HG02588 (cell line): ENCODE data around the gene NIFK.
A peak's percentile ranks its signal among the peaks of the same experiment; 100 is the strongest.
"Not testable (repeated sequence)": the region's sequence is repeated elsewhere in the genome, so short reads cannot be mapped to it uniquely, and the experiment has no call there.

ENCODE experiments used
- ATAC-seq: cut with Tn5 transposase; IDR thresholded peaks from one replicate; pipeline ENCODE4 v1.9.1; 2021; ENCODE audit warnings: mild to moderate bottlenecking, moderate library complexity; ENCODE audit not compliant: unreplicated experiment

NIFK gene

DNA sequence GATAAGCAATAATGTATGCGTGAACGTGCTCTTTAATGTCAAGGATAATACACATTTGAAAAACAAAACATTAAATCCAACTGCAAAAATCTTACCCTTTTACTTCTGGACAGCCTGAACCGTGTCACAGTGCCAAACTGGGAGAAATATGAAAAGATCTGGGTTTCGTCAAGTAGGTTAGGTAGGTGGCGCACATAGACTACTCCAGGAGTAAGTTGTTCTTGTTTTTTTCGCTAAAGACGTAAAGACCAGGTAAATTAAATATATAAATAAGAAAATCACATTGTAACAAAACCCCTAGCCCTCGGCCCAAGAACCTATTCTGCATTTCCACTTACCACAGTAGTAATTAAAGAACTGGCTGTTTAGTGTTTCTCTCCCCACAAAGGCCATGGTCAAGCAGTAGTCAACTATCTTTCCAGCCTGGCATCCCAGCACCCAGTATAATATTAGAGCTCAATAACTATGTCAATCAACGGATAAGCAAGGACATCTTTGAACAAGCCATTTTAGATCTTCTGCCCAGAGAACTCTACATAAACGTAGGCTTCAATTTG lies 1.1 kb downstream of the NIFK start:
- no peak for ATAC-seq

DNA sequence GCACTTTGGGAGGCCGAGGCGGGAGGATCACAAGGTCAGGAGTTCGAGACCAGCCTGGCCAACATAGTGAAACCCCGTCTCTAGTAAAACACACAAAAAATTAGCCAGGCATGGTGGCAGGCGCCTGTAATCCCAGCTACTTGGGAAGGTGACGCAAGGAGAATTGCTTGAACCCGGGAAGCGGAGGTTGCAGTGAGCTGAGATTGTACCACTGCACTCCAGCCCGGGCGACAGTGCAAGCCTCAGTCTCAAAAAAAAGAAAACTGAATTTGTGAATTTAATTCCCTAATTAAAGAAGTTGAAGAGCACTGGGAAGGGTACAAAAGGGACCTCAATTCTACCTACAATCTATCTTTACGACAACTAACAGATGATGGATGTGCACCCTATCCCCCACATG lies 2.1 kb downstream of the NIFK start:
- ATAC-seq, result not testable (repeated sequence)

DNA sequence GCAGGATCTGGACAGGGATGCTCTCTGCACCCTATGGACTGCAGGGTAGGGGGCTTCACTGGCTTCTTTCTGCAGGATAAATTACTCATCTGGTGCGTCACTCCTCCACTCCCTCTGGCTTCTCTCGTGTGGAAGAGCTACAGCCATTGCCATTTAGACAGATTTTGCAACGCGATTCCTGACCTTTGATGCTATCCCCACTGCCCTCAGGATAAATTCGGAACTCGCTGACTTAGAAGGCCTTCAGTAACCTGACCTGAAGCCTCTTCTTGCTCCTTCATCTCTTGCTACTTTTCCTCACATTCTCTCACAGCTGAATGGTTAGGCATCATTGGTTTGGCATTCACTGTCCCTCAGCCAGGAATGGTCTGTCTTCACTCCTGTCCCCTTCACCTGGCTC lies 5.3 kb downstream of the NIFK start:
- no peak for ATAC-seq

DNA sequence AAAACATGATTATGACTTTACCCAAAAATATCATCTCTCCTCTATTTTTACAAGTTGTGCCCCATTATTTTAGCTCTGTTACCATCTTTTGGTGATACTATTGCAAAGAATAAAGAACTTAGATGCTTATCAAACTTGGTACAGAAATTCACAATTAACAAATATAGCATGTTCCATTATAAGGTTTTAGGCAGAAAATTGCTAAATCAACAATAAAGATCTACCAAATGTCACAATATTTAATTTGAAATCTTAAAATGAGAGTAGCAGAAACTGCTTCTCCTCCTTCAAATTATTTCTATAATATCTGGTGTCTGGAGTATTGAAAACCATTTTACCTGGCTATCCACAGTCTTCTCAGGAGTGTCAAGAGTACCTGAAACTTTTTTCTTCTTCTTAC lies 8.7 kb downstream of the NIFK start:
- ATAC-seq, result no peak

DNA sequence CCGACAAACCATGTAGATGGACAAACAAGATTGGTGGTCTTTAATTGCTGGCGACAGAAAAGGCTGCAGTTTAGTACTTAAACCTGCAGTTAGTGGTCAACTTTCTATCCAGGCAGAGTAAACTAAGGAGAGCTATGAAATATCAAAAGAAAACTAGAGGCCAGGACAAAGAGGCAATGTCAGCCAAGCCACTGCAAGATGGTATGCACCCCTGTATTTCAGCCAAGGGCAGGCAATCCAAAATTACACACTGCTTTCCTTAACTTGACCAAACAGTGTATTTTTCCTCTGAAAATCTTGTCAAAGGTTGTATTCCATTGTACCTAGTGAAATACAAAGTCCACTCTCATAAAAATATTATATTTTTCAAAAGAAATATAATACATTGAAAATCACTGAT lies 9.3 kb downstream of the NIFK start:
- no peak for ATAC-seq

DNA sequence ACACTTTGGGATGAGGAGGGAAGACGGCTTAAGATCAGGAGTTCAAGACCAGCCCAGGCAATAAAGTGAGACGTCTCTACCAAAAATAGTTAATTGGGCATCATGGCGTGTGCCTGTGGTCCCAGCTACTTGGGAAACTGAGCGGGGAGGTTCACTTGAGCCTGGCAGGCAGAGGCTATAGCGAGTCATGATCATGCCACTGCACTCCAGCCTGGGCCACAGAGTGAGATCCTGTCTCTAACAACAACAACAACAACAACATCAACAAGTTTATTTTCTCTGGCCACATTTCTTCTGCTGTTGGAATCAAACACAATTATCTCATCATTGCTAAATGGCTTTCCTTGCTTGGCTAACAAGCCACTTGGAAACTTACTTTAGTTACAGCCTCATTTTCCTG lies 13.4 kb downstream of the NIFK start:
- ATAC-seq, result no peak

DNA sequence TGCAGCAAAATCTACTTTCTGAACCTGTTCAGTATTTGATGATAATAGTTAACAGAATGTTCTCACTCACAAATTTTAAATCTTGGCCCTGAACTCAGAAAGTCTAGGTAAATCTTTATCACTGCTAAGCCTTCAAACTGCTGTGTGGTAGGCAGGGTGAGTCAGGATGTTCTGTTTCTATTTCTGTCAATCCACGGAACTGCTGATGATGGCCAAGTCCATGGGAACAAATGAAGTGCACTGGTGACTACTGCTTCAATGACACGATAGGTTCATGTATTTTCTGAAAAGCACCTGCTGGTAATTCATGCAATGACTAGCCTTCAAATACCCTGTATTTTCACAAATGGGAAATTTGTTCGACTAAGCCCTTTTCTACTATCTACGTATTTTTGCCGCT lies 14.2 kb downstream of the NIFK start:
- ATAC-seq, result no peak

DNA sequence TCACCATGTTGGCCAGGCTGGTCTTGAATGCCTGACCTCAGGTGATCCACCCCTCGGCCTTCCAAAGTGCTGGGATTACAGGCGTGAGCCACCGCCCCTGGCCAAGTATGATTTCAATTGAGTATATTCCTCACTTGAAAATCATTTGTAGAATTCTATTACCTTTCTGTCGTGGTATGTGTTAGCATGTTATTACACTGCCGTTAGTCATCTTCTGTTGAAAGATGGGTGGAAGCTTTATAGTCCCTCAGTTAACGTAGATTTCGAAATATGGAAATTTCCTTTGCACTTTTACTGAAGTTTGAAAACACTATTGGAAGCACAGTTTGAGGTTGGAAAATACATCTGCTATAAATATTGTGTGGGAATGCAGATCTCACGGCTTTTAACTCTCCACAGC lies 14.7 kb downstream of the NIFK start:
- ATAC-seq, result no peak

DNA sequence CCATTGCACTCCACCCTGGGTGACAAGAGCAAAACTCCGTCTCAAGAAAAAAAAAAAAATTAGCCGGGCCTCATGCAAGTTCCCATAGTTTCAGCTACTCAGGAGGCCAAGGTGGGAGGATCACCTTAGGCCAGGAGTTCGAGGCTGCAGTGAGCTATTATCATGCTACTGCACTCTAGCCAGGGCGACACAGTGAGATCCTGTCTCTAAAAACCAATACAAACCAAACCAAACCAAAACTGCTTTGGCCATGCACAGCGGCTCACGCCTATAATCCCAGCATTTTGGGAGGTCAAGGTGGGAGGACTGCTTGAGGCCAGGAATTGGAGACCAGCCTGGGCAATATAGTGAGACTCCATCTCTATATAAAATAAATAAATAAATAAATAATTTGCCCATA lies 19.1 kb downstream of the NIFK start:
- no peak for ATAC-seq

DNA sequence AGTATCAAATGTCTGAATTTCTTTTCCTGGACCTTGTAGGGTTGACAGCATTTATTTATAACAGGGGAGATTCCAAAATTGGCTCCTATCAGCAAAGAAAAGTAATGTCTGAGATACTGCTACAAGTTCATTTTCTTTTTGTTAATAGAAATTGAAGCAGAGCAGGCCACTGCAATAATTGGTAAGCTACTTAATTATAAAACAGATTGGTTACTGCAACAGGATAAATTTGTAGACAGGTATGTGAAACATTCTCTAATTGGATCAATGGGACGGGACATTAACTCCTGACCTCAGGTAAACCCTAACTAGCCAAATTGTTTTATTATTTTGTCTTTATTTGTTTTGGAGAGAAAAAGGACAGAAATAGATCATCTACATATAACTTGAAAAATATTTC lies 20.5 kb downstream of the NIFK start:
- no peak for ATAC-seq

DNA sequence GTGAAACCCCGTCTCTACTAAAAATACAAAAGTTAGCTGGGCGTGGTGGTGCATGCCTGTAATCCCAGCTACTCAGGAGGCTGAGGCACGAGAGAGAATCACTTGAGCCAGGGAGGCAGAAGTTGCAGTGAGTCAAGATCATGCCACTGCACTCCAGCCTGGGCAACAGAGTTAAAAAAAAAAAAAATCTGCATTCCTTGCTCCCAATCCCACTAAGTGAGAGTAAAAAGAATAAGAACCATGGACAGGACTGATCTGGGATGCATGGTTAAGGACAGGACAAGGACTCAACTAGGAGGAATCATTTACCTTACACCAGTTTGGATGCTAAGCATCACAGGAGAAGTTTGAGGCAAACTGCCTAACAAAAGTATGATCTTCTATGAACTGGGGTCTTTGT lies 25.2 kb downstream of the NIFK start:
- ATAC-seq, result not testable (repeated sequence)

DNA sequence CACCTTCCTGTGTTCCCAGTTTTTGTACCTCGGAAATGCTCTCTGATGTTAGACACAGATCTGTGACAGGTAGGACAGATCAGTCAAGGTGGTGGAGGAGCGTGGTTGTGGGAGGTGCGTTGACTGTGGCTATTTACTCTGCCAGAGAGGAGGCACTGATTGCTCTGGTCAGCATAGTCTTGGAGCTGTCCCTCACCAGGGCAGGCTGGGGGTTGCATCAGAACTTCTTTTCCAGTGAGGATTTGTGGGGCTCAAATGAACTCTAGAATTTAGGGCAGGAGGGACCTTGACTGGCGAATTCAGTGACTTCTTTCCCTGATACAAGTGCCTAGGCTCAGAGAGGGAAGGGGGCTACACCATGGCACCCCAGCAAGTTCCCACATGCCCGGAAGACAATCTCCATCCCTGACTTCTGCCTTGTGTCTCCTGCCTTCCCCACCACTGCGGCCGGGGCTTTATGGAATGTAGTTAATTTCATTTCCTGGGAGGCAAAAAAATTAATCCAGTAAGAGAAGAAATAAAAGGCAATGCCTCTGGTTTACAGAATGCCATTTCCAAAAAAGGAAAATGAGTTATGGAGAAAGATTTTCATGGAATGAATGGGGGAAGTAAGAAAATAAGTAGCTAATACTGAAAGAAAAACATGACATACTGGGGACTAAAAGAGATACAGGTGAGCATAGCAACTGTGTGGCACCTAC lies 26.1 kb downstream of the NIFK start:
- no peak for ATAC-seq

DNA sequence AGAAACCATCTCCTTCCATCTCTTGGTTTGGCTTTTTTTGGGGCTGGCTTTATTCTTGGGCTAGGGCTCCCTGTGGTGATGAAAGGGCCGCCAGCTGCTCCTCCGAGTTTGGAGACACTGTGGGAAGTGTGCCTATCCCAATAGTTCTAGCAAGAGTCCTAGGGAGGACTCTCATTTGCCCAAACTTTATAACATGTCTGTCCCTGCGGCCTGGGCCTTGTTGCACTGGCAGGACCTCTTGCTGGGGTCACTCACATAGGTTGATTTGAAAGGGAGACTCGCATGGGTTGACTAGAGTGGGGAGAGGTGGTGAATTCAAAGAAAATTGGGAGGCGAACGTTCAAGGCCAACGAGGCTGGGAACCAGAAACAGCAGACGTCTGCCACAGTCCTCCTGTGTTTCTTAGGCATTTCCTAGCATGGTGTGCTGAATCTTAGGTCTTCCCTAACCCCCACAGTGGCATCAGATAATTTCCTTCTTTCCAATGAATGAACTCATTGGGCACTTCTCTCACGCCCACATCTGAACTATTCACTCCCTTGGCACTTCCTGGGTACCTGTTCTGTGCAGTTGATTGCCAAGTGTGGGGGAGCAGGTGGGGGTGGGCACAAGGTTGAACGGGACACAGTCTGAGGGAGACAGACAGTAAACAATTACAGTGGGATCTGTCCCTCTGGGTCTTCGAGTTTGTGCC lies 26.8 kb downstream of the NIFK start:
- no peak for ATAC-seq

DNA sequence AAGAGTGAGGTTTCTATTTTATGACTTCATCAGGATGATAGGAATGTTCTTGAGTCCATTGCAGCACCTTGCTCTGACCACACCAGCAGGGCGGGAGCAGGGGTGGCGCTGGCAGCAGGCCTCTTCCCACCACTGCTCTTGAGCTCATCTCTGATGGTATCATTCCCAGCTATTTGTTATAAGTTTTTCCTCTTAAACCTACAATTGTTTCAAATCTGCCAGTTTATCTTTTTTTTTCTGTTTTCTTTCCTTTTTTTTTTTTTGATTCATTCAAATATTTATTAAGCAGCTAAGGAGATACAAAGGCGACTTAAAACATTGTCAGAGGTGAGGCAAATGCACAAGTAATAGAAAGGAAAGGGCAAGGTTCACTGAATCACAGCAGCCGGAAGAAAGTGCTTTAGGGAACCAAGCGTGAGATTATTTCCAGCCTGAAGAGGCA lies 28.7 kb downstream of the NIFK start:
- ATAC-seq, result no peak

DNA sequence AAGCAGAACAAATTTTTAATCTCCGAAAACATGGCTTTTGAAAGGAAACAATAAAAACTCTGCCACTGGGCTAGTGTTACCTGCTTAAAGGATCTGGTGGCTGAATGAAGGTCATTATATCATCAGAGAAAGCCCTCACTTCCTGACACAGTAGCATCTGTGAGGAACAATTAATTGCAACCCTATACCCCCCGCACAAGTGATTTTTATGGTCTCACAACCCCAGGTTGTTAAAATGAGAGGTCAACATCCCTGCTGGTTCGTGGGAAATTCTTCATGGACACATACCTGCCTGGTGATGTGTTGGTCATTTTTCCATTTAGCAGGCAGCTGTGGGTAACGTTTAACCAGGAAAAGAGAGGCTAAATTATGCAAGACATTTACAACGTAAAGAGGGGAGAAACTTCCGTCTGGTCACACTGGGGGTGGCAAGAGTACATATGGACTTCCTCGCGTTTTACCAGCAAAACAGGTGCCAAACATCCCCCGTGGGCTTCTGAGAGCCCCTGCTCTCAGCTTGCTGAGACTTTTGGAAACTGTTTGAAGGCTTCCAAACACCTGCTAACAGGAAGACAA lies 29.2 kb downstream of the NIFK start:
- ATAC-seq, result no peak

DNA sequence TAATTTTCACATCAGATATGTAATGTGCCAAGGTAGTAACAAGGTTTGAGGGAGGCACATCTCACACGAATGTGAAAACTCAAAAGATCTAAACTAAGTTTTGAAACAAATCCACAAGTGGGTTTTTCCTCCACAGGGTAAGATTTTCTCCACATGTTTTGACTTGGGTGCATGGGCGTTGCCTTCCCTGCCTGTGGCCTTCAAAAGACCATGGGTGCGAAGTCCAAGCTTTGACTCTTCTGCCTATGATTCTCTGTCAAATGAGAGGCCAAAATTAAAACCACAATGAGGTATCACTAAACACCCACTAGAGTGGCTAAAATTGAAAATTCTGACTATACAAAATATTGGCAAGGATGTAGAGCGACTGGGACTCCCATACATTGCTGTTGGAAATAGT lies 30.7 kb downstream of the NIFK start:
- ATAC-seq, result no peak

DNA sequence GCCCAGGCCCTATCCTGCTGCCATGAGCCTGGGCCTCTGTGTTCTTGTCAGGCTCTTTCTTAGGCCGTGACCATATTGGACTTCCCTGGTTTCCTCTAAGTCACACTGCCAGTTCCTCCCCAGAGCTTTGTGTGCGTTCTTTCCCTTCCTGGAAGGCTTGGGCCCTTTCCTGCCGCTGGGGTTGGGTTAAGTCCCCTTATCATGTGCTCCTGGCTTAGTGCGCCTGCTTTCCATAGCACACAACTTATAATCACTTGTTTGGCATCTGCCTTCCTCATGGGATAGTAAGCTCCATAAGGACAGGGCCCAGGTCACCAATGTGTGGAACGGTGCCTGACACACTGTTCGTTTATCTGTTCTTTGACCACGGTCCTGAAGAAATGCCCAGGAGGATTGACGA lies 31.3 kb downstream of the NIFK start:
- no peak for ATAC-seq

DNA sequence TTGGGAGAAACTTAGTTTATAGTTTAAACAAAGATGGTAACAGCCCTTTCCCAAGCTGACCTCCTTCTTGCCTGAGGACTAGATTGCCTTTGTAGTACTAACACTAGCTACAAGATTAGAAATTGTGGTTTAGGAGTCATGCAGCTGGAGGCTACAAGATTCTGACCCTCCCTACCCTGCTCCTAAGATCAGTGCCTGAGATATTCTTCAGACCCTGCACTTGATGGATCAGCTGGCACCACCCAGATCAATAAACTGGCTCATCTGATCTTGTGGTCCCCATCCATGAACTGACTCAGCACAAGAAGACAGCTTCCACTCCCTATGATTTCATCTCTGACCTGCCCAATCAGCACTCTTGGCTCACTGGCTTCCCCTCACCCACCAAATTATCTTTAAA lies 34.9 kb downstream of the NIFK start:
- not testable (repeated sequence) for ATAC-seq

DNA sequence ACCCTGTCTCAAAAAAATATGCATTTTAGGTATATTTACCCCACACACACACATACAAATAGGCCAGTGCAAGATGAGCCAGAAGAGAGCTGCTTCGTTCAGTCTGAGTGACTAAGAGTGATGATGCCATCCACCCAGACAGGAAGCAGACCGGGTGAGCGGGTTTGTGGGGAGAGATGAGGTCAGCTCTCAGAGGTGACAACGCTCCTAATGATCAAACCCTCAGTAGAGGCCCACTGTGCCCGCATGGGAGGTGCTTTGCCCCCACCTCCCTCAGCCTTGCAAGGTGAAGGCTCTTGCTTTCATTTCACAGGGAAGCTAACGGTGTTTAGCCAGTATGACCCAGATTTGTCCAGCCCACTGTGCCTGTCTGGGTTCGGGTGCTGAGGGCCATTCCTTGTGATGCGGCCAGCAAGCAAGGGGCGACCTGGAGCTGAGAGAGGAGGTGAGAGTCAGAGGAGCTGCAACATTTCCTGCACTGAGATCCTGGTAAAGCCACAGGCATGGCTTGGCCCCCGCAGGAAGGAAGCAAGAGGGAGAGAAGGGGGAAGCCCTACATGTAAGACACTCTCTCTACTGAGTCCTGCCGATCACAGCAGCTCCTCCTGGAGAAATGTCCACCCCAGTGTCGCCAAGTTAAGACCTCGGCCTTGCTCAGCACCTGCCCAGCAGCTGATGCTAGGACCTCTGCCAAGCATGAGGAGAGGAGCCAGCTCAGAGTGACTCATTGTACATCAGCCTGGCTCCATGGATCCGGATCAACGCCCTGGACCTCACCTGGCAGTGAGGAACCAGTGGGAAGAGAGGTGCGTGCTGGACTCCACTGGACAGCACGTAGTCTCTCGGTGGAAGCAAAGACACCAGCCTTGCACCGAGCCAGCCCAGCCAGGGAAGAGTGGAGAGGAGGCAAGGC lies 37.0 kb downstream of the NIFK start:
- peak; percentile 99 for ATAC-seq

DNA sequence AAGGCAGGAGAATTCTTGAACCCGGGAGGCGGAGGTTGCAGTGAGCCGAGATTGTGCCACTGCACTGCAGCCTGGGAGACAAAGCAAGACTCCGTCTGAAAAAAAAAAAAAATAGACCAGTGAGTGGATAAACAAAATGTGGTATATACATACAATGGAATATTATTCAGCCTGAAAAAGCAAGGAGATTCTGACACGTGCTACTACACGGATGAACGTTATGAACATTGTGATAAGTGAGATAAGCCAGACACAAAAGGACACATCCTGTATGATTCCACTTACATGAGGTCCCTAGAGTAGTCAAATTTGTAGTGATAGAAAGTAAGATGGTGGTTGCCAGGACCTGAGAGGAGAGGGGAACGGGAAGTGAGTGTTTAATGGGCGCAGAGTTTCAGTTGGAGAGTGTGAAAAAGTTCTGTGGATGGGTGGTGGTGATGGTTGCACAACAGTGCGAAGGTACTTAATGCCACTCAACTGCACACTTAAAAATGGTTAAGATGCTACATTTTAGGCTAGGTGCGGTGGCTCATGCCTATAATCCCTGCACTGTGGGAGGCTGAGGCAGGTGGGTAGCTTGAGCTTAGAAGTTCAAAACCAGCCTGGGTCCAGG lies 38.3 kb downstream of the NIFK start:
- no peak for ATAC-seq
